HCT116 (cell line): ENCODE data around the gene TMEM255A. TPM values are rescaled to one million over a fixed set of nuclear protein-coding genes. Genes with fewer than 3 reads are reported as not detected.
"Not testable (repeated sequence)": the region's sequence is repeated elsewhere in the genome, so short reads cannot be mapped to it uniquely, and the experiment has no call there.

Experiments
- ATAC-seq: fragments of 200-7000 bp; cut with Tn5 transposase; 2 replicates; pipeline ENCODE4 v1.9.1; 2020; ENCODE audit warnings: mild to moderate bottlenecking, moderate library complexity
- BruUV-seq: library from RNA; stranded (reverse); fragments of 400-500 nt; replicated peaks from 2 replicates; lab custom pipeline; 2021; lab: Mats Ljungman, UMichigan
- CTCF ChIA-PET: fragments of 300-600 bp; sonication (Branson Sonifier 250); formaldehyde crosslinking; loops from one replicate; lab custom pipeline; 2021; ENCODE audit warnings: antibody characterized with exemption; lab: Charles Lee
- POLR2A ChIA-PET: fragments of 300-600, 350-600 bp; sonication (Branson Sonifier 250); formaldehyde crosslinking; loops from one replicate; lab custom pipeline; 2021; ENCODE audit warnings: antibody characterized with exemption; lab: Charles Lee
- RAD21 ChIA-PET, 2 experiments: fragments of 300-600 bp; sonication (Branson Sonifier 250); formaldehyde crosslinking; loops; one replicate each; lab custom pipeline; 2023; ENCODE audit warnings: low total read pairs in 2 of 2; ENCODE audit not compliant: uncharacterized antibody in 2 of 2, unreplicated experiment in 2 of 2, low non-redundant PET in 1 of 2; lab: Charles Lee
- DNase-seq: peaks from one replicate; pipeline ENCODE4 v3.0.0-alpha.2; 2010; ENCODE audit warnings: low read depth, low spot score
- H2AFZ ChIP-seq: fragments of 200-600 bp; shearing (Covaris generic), sonication (generic); 2 replicates; pipeline ENCODE4 v1.6.1; 2017; ENCODE audit warnings: low read depth, mixed run types, mixed read lengths, antibody characterized with exemption, low read length; ENCODE audit not compliant: poor library complexity, severe bottlenecking
- H3K27ac ChIP-seq: 2 replicates; pipeline ENCODE4 v1.5.1; 2012; ENCODE audit warnings: low read depth, low read length
- H3K27me3 ChIP-seq: fragments of 200-600 bp; sonication (generic); 2 replicates; pipeline ENCODE4 v1.6.1; 2016; ENCODE audit warnings: mixed run types, low read length, mixed read lengths; ENCODE audit not compliant: insufficient read depth
- H3K36me3 ChIP-seq, 2 experiments: fragments of 200-500 bp in 1 of 2; fragments of 200-600 bp in 1 of 2; sonication (Bioruptor generic) in 1 of 2; sonication (generic) in 1 of 2; 2 replicates each; pipeline versions ENCODE4 v1.5.1 to v1.6.1; 2014 to 2016; ENCODE audit warnings: low read length in 2 of 2, inconsistent platforms in 1 of 2, mixed read lengths in 1 of 2, mixed run types in 1 of 2; ENCODE audit not compliant: insufficient read depth in 2 of 2, control insufficient read depth in 1 of 2
- H3K4me1 ChIP-seq, 2 experiments: fragments of 200-600 bp in 1 of 2; sonication (generic) in 1 of 2; 2 replicates each; pipeline versions ENCODE4 v1.5.1 to v1.6.1; 2012 to 2017; ENCODE audit warnings: low read length in 2 of 2, inconsistent platforms in 1 of 2, mild to moderate bottlenecking in 1 of 2, mixed read lengths in 1 of 2, mixed run types in 1 of 2, moderate library complexity in 1 of 2; ENCODE audit not compliant: insufficient read depth in 2 of 2, control insufficient read depth in 1 of 2
- H3K4me2 ChIP-seq: fragments of 200-600 bp; sonication (generic); 2 replicates; pipeline ENCODE4 v1.6.1; 2017; ENCODE audit warnings: mixed run types, low read length, mixed read lengths
- H3K4me3 ChIP-seq, 2 experiments: fragments of 200-600 bp in 1 of 2; sonication (generic) in 1 of 2; replicated peaks in 1 of 2; 2 replicates each; pipeline ENCODE4 v1.5.1; 2011 to 2016; ENCODE audit warnings: low read length in 2 of 2, control low read depth in 1 of 2, low read depth in 1 of 2, mild to moderate bottlenecking in 1 of 2, mixed read lengths in 1 of 2, mixed run types in 1 of 2
- H3K79me2 ChIP-seq: fragments of 200-600 bp; sonication (generic); 2 replicates; pipeline ENCODE4 v1.6.1; 2017; ENCODE audit warnings: mild to moderate bottlenecking, mixed run types, low read length, moderate library complexity, mixed read lengths; ENCODE audit not compliant: insufficient read depth
- H3K9ac ChIP-seq: fragments of 200-600 bp; sonication (generic); 2 replicates; pipeline ENCODE4 v1.6.1; 2016; ENCODE audit warnings: low read length, mixed read lengths
- H3K9me2 ChIP-seq: fragments of 200-600 bp; sonication (generic), shearing (Covaris generic); 2 replicates; pipeline ENCODE4 v1.6.1; 2017; ENCODE audit warnings: mixed run types, mild to moderate bottlenecking, moderate library complexity; ENCODE audit not compliant: insufficient read depth
- H3K9me3 ChIP-seq, 2 experiments: fragments of 200-500 bp in 1 of 2; fragments of 200-600 bp in 1 of 2; sonication (Bioruptor generic) in 1 of 2; sonication (generic) in 1 of 2; 2 replicates each; pipeline ENCODE4 v1.6.1; 2014 to 2017; ENCODE audit warnings: low read length in 2 of 2, mixed read lengths in 2 of 2, inconsistent platforms in 1 of 2, low read depth in 1 of 2, mild to moderate bottlenecking in 1 of 2, mixed run types in 1 of 2, moderate library complexity in 1 of 2; ENCODE audit not compliant: control insufficient read depth in 1 of 2, insufficient read depth in 1 of 2
- H4K20me1 ChIP-seq: fragments of 200-600 bp; sonication (generic), shearing (Covaris generic); 2 replicates; pipeline ENCODE4 v1.6.1; 2017; ENCODE audit warnings: mixed run types, mild to moderate bottlenecking, moderate library complexity; ENCODE audit not compliant: insufficient read depth
- CBX3 ChIP-seq: IDR thresholded peaks from 2 replicates; pipeline ENCODE4 v1.6.1; 2012; ENCODE audit warnings: low read depth
- CEBPB ChIP-seq: IDR thresholded peaks from 2 replicates; pipeline ENCODE4 v1.6.1; 2012; ENCODE audit warnings: low read depth
- EZH2 ChIP-seq: fragments of 200-600 bp; sonication (generic); IDR thresholded peaks from 2 replicates; pipeline ENCODE4 v1.6.1; 2017; ENCODE audit warnings: antibody characterized with exemption, mixed run types
- EZH2phosphoT487 ChIP-seq: fragments of 200-600 bp; IDR thresholded peaks from 2 replicates; pipeline ENCODE4 v1.6.1; 2018; ENCODE audit warnings: antibody characterized with exemption, borderline replicate concordance
- MAX ChIP-seq: IDR thresholded peaks from 2 replicates; pipeline ENCODE4 v1.6.1; 2012
- SP1 ChIP-seq: IDR thresholded peaks from 2 replicates; pipeline ENCODE4 v1.6.1; 2012; ENCODE audit warnings: low read depth
- TCF7L2 ChIP-seq: IDR thresholded peaks from 2 replicates; pipeline ENCODE4 v1.7.0; 2011; ENCODE audit warnings: borderline replicate concordance, inconsistent platforms; ENCODE audit not compliant: insufficient read depth, insufficient read length; ENCODE audit errors: extremely low read depth
- ZFX ChIP-seq: fragments of 450-650 bp; IDR thresholded peaks from 2 replicates; pipeline ENCODE4 v1.6.1; 2017
- ZNF274 ChIP-seq: fragments of 200-500 bp; sonication (Bioruptor generic); IDR thresholded peaks from 2 replicates; pipeline ENCODE4 v1.6.1; 2014; ENCODE audit warnings: mild to moderate bottlenecking, low read depth, low read length, inconsistent platforms
- intact Hi-C: fragments of 100-400 bp; cut with micrococcal nuclease; formaldehyde crosslinking; loops from 2 replicates; pipeline ENCODE4 v1.10.0; 2022
- total RNA-seq: library from RNA; stranded (reverse); gene quantifications from one replicate; pipeline ENCODE4 v1.2.1, GENCODE V29; 2021; ENCODE audit not compliant: unreplicated experiment

Gene TMEM255A
- total RNA-seq, 1 experiment from 2014 or later, result not detected

GRCh38 chrX:120356084-120356483 lies 44.8 kb upstream of the TMEM255A start:
- POLR2A ChIA-PET, result interaction anchor here (0.7 kb wide), 1 partner anchor 50 kb away, joined by 4 read pairs; no protein-coding TSS in a partner anchor
- Histone ChIP-seq H3K27ac (no peak overlapping the region), H3K4me3 (no peak overlapping the region), H3K27me3 (no peaks in the 10 kb centered on the region), H3K9me3 (no peaks in the 10 kb centered on the region), H3K4me2 (no peak overlapping the region), H2AFZ (no peak overlapping the region), H3K79me2 (no peaks in the 10 kb centered on the region), H4K20me1 (no peaks in the 10 kb centered on the region)
- RAD21 ChIA-PET, result no interaction called here
- CTCF ChIA-PET, result interaction anchor here (0.6 kb wide), 1 partner anchor 9 kb away, joined by 3 read pairs; no protein-coding TSS in a partner anchor
- BruUV-seq, result no TSS peak
- no peak for DNase-seq
- peak; percentile 27; the same call in 1 of the 2 replicates for TF ChIP-seq CEBPB
- TF ChIP-seq SP1, result no peak
- TF ChIP-seq, all 23 proteins: peak for 1
- Histone ChIP-seq H3K4me1 (peaks cover 0 to 11% of the 10 kb centered on the region in 2 experiments; a peak in 2 of 4 replicates), H3K9me2 (no peaks in the 10 kb centered on the region), H3K9ac (no peak overlapping the region), H3K36me3 (no peaks in the 10 kb centered on the region)
- no peak for ATAC-seq
- intact Hi-C loops, result no loop called here

- ChIA-PET RAD21 (no interaction called here), POLR2A (no interaction called here), CTCF (no interaction called here)
- ATAC-seq (no peak), DNase-seq (no peak)
- Histone ChIP-seq H3K27me3 (no peaks in the 10 kb centered on the region), H3K9me3 (no peaks in the 10 kb centered on the region), H3K9me2 (no peaks in the 10 kb centered on the region), H3K4me2 (no peak overlapping the region), H3K4me1 (no peaks in the 10 kb centered on the region), H3K36me3 (no peaks in the 10 kb centered on the region), H3K27ac (no peak overlapping the region), H3K4me3 (no peak overlapping the region), H2AFZ (no peak overlapping the region), H3K79me2 (no peaks in the 10 kb centered on the region), H3K9ac (no peak overlapping the region), H4K20me1 (no peaks in the 10 kb centered on the region)
- TF ChIP-seq EZH2 (no peak), ZFX (no peak), SP1 (no peak), CBX3 (no peak), ZNF274 (no peak), MAX (no peak), TCF7L2 (no peak), EZH2phosphoT487 (no peak)
- BruUV-seq, result no TSS peak
- intact Hi-C loops, result no loop called here
These were observed 39.3 kb upstream of the TMEM255A start for GRCh38 chrX:120350450-120351138.

GRCh38 chrX:120344566-120344965 lies 33.3 kb upstream of the TMEM255A start:
- intact Hi-C loops, H3K79me2 ChIP-seq, H4K20me1 ChIP-seq, RAD21 ChIA-PET, CTCF ChIA-PET, H3K27ac ChIP-seq, DNase-seq, H3K9ac ChIP-seq, H3K27me3 ChIP-seq, POLR2A ChIA-PET, H3K4me2 ChIP-seq, H3K9me3 ChIP-seq, H3K4me1 ChIP-seq, H3K36me3 ChIP-seq, H3K4me3 ChIP-seq, BruUV-seq, H2AFZ ChIP-seq, ATAC-seq, H3K9me2 ChIP-seq: not testable (repeated sequence)
